DND-41 (cell line): Measurements from ENCODE around the gene FLNC.

Experiments
- ATAC-seq: fragments of 200-7000 bp; cut with Tn5 transposase; 3 replicates; pipeline ENCODE4 v1.9.1; 2021; ENCODE audit warnings: low read depth; ENCODE audit not compliant: insufficient read depth
- DNase-seq: peaks from one replicate; pipeline ENCODE4 v3.0.0-alpha.2; 2020
- H2AFZ ChIP-seq: 2 replicates; pipeline ENCODE4 v1.6.0; 2012; ENCODE audit warnings: low read depth, low read length
- H3K27ac ChIP-seq: 2 replicates; pipeline ENCODE4 v1.5.1; 2012; ENCODE audit warnings: low read length, inconsistent platforms
- H3K27me3 ChIP-seq: fragments of 200-600 bp; sonication (generic); 2 replicates; pipeline ENCODE4 v1.6.0; 2012; ENCODE audit warnings: low read length, mild to moderate bottlenecking, inconsistent platforms; ENCODE audit not compliant: insufficient read depth, poor library complexity
- H3K36me3 ChIP-seq: 2 replicates; pipeline ENCODE4 v1.5.1; 2012; ENCODE audit warnings: low read length, inconsistent platforms; ENCODE audit not compliant: insufficient read depth
- H3K4me1 ChIP-seq: 2 replicates; pipeline ENCODE4 v1.5.1; 2012; ENCODE audit warnings: mild to moderate bottlenecking, low read length; ENCODE audit not compliant: insufficient read depth
- H3K4me2 ChIP-seq: 2 replicates; pipeline ENCODE4 v1.6.0; 2012; ENCODE audit warnings: mild to moderate bottlenecking, moderate library complexity, low read length, inconsistent platforms; ENCODE audit not compliant: insufficient read depth
- H3K4me3 ChIP-seq, 2 experiments: fragments of 200-600 bp in 1 of 2; shearing (Covaris generic) in 1 of 2; 2 replicates each; pipeline ENCODE4 v1.5.1; 2012 to 2016; ENCODE audit warnings: inconsistent platforms in 2 of 2, low read length in 2 of 2, mild to moderate bottlenecking in 2 of 2, low read depth in 1 of 2, moderate library complexity in 1 of 2
- H3K79me2 ChIP-seq: 2 replicates; pipeline ENCODE4 v1.6.0; 2012; ENCODE audit warnings: low read length, inconsistent platforms; ENCODE audit not compliant: insufficient read depth
- H3K9ac ChIP-seq: 2 replicates; pipeline ENCODE4 v1.6.0; 2012; ENCODE audit warnings: low read depth, mild to moderate bottlenecking, inconsistent platforms, low read length, moderate library complexity
- H3K9me3 ChIP-seq: 2 replicates; pipeline ENCODE4 v1.5.1; 2012; ENCODE audit warnings: low read length, moderate library complexity, mild to moderate bottlenecking, inconsistent platforms; ENCODE audit not compliant: insufficient read depth, severe bottlenecking
- H4K20me1 ChIP-seq: 2 replicates; pipeline ENCODE4 v1.6.0; 2012; ENCODE audit warnings: low read length; ENCODE audit not compliant: insufficient read depth
- CTCF ChIP-seq: IDR thresholded peaks from 2 replicates; pipeline ENCODE4 v1.5.1; 2012; ENCODE audit warnings: borderline replicate concordance, low read length, moderate library complexity, mild to moderate bottlenecking; ENCODE audit not compliant: poor library complexity, severe bottlenecking; ENCODE audit errors: extremely low read depth
- EZH2 ChIP-seq: IDR thresholded peaks from 3 replicates; pipeline ENCODE4 v1.6.1; 2012; ENCODE audit warnings: borderline replicate concordance, low read depth, mild to moderate bottlenecking, moderate library complexity, low read length, inconsistent platforms; ENCODE audit not compliant: severe bottlenecking

FLNC gene

DNA sequence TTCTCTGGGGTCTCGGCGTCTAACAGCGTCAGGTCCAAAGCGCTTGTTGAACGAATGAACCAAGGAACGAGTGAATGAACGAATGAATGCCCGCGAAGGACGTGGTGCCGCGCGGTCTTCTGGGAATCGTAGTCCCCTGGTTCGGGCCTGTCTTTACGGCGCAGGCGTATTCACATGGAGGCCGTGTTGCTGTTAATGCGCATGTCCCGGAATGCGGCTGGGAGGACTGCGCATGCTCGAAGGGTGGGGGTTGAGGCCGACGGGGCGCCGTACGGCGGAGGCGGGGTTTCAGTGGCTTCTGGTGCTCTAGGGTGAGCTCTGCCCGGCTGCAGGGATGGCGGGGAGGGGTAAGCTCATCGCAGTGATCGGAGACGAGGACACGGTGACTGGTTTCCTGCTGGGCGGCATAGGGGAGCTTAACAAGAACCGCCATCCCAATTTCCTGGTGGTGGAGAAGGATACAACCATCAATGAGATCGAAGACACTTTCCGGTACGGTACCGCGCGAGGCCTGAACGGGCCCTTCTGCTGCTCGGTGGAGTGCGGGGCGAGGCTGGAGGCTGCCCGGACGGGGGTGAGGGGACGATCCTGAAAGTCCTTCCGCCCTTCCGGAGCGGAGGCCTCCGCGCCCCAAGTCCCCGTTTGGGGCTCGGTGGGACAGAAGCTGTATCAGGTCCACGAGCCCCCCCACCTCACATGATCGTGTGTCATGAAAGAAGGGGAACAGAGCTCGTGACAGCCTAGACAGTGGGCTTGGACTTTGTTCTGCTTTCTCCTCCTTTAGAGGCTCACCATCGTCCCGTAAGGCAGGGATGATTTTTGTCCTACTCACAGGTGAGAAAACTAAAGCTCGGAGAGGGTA is 32.6 kb downstream of the FLNC start, which contains the start of gene ATP6V1F:
ATP6V1F (plus strand) TSS at position 286 of the 862 bp plus-strand sequence; CDS start at position 335, 49 bp downstream.
- Histone ChIP-seq H3K9me3 (no peaks in the 10 kb centered on the region), H2AFZ (peak within 1 kb of the TSS; percentile 91), H3K4me2 (peak within 1 kb of the TSS; percentile 67), H3K27ac (peak within 1 kb of the TSS; percentile 77), H3K79me2 (peaks cover 24% of the 10 kb centered on the region), H3K9ac (peak within 1 kb of the TSS; percentile 70), H3K4me3 (peak within 1 kb of the TSS; percentile 39 to 69; a peak in 3 of 4 replicates), H3K4me1 (peaks cover 18% of the 10 kb centered on the region), H3K36me3 (peaks cover 25% of the 10 kb centered on the region), H3K27me3 (no peaks in the 10 kb centered on the region), H4K20me1 (peaks cover 18% of the 10 kb centered on the region; the same call in 1 of the 2 replicates)
- TF ChIP-seq CTCF, result no peak
- no peak for TF ChIP-seq EZH2
- ATAC-seq, result peak; percentile 91
- peak; percentile 99 for DNase-seq

GRCh38 chr7:128863433-128863989 is 33.3 kb downstream of the FLNC start:
- Histone ChIP-seq H3K79me2 (peaks cover 24% of the 10 kb centered on the region), H3K9me3 (no peaks in the 10 kb centered on the region), H3K36me3 (peaks cover 25% of the 10 kb centered on the region), H4K20me1 (peaks cover 25% of the 10 kb centered on the region), H2AFZ (peak overlapping the region; percentile 69), H3K4me3 (peak overlapping the region; percentile 39 to 69; a peak in 3 of 4 replicates), H3K4me1 (peaks cover 18% of the 10 kb centered on the region), H3K4me2 (peak overlapping the region; percentile 67), H3K9ac (peak overlapping the region; percentile 70), H3K27me3 (no peaks in the 10 kb centered on the region), H3K27ac (peak overlapping the region; percentile 64)
- ATAC-seq (peak; percentile 49), DNase-seq (peak; percentile 58)
- TF ChIP-seq CTCF (peak; percentile 68), EZH2 (no peak)

GRCh38 chr7:128865303-128865702 is 35.1 kb downstream of the FLNC start:
- H3K36me3 ChIP-seq, result peaks cover 25% of the 10 kb centered on the region
- H3K9ac ChIP-seq, result no peak overlapping the region
- no peak for TF ChIP-seq CTCF
- no peak for DNase-seq
- H3K79me2 ChIP-seq, result peaks cover 24% of the 10 kb centered on the region
- ATAC-seq, result no peak
- no peaks in the 10 kb centered on the region for H3K27me3 ChIP-seq
- peaks cover 28% of the 10 kb centered on the region for H3K4me1 ChIP-seq
- H2AFZ ChIP-seq, result no peak overlapping the region
- no peak overlapping the region for H3K4me2 ChIP-seq
- H3K9me3 ChIP-seq, result no peaks in the 10 kb centered on the region
- no peak overlapping the region for H3K4me3 ChIP-seq
- H3K27ac ChIP-seq, result no peak overlapping the region
- H4K20me1 ChIP-seq, result peaks cover 29% of the 10 kb centered on the region
